ENCODE measurements around the gene TDRD6. TPM values are rescaled to one million over a fixed set of nuclear protein-coding genes. Genes with fewer than 3 reads are reported as not detected.

TDRD6 gene
- total RNA-seq, 6 experiments from 2014 or later = not detected

DNA sequence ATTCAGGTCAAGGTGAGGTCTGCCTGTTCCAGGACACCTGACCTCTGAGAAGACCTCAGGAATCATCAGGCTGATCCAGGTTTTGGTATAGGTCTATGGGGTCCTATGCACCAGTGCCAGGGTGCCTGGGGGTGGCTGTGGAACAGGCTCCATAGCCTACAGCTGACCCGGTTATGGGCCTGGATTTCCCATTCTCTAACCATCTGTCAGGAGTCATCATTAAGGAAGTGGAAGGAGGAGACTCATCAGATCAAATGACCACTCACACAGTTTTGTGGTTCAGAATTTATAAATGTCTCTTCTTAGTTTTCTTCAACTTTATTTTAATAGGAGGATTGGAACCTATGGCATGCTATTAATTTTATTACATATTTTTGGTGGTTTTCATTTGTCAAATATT, 32.7 kb downstream of the TDRD6 start:
- Mint-ChIP-seq H3K4me1 (ENCODE audit: low read depth) (no peaks in the 10 kb centered on the region), H3K4me3 (no peak overlapping the region), H3K36me3 (ENCODE audit: low read depth) (no peaks in the 10 kb centered on the region), H3K9me3 (peaks cover 18% of the 10 kb centered on the region; the same call in 1 of the 2 replicates), H3K27me3 (ENCODE audit: insufficient read depth) (peaks cover 2% of the 10 kb centered on the region; the same call in 1 of the 2 replicates), H3K27ac (no peak overlapping the region)
- no peak for DNase-seq
- no peak for TF ChIP-seq CTCF (IDR thresholded peaks at IDR 0.05)

DNA sequence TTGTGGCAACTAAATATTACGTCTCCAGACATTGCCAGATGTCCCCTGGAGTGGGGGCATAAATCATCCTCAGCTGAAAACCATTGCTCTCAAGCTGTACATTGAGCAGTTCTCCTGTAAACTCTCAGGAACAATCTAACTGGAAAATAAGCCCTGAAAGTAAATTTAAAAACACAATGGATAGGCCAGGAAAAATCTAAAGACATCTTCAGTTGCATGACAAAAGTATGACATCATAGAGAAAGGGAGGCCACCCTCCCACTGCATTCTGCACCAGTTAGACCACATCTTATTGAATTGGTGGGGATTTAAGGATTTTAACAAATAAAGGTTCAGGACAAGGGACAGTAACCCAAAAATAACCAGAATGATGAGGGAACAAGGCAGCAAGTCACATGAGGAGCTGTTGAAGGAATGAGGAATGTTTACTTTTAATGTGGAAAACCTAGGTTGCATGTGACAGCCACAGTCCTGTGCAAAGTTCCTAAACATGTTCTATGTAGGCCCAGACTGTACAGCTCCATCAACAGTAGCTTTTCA, 42.2 kb downstream of the TDRD6 start:
- H3K4me1 Mint-ChIP-seq (ENCODE audit: low read depth) = no peaks in the 10 kb centered on the region
- no peaks in the 10 kb centered on the region for H3K36me3 Mint-ChIP-seq (ENCODE audit: low read depth)
- DNase-seq = no peak
- TF ChIP-seq CTCF (IDR thresholded peaks at IDR 0.05) = no peak
- H3K27me3 Mint-ChIP-seq (ENCODE audit: insufficient read depth) = peaks cover 6% of the 10 kb centered on the region; the same call in 1 of the 2 replicates
- peaks cover 1% of the 10 kb centered on the region for H3K9me3 Mint-ChIP-seq
- H3K27ac Mint-ChIP-seq = no peak overlapping the region
- no peak overlapping the region for H3K4me3 Mint-ChIP-seq

- TF ChIP-seq CTCF (IDR thresholded peaks at IDR 0.05) = no peak
- no peaks in the 10 kb centered on the region for H3K4me1 Mint-ChIP-seq (ENCODE audit: low read depth)
- no peaks in the 10 kb centered on the region; the same call in 1 of the 2 replicates for H3K9me3 Mint-ChIP-seq
- H3K27ac Mint-ChIP-seq = no peak overlapping the region
- H3K27me3 Mint-ChIP-seq (ENCODE audit: insufficient read depth) = peaks cover 6% of the 10 kb centered on the region; the same call in 1 of the 2 replicates
- no peak for DNase-seq
- no peak overlapping the region for H3K4me3 Mint-ChIP-seq
- no peaks in the 10 kb centered on the region for H3K36me3 Mint-ChIP-seq (ENCODE audit: low read depth)
Observed at GRCh38 chr6:46730921-46731461, 43.3 kb downstream of the TDRD6 start.

- Mint-ChIP-seq H3K27ac (no peak overlapping the region), H3K36me3 (ENCODE audit: low read depth) (no peaks in the 10 kb centered on the region), H3K4me1 (ENCODE audit: low read depth) (no peaks in the 10 kb centered on the region), H3K9me3 (no peaks in the 10 kb centered on the region; the same call in none of the 2 replicates), H3K27me3 (ENCODE audit: insufficient read depth) (peaks cover 6% of the 10 kb centered on the region; the same call in 1 of the 2 replicates), H3K4me3 (no peak overlapping the region)
- TF ChIP-seq CTCF (IDR thresholded peaks at IDR 0.05) = no peak
- no peak for DNase-seq
Observed at GRCh38 chr6:46733341-46733801, 45.7 kb downstream of the TDRD6 start.

DNA sequence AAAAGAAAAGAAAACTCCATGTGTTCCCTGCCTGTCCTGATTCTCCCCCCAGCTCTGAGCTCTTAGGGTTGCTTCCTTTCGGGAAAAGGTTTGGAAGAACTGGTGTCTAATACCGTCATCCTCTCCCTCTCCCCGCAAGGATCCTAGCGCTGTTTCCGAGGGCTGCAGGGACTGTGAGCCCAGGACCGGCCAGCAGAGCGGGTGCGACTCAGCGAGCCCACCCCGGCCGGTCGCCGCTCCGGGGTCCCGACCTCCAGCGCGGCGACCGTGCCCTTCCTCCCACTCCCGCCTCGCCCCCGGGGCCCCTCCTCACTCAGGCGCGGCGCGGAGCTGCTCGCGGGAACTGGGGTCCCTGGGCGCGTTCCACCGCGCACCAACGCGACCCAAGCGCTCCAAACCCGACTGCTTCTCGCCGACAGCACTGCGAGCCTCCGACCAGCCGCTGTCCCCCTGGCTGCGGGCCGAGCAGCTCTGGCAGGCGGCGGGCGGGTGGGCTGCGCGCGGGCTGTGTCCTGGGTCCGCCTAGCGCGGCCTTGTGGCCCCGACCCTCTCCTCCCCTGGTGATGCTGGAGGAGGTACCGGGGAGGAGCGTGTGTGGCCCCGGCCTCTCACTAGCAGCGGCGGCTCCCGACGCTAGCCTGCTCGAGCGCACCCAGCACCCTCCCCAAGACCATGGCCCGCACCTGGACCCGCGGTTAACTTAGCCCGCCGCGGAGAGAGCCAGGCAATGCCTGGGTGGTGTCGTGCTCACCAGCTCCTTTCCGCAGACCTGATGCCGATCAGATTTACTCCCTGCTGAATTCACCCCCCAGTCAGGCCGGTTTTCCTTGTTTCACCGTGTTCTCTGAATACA, 47.4 kb downstream of the TDRD6 start, which contains the start of gene PLA2G7:
Gene PLA2G7, minus strand, starts transcription at position 509 of the 853 bp plus-strand sequence. CDS start 12,484 bp downstream, outside the sequence.
- H3K4me1 Mint-ChIP-seq (ENCODE audit: low read depth) = no peaks in the 10 kb centered on the region
- H3K9me3 Mint-ChIP-seq = no peaks in the 10 kb centered on the region; the same call in none of the 2 replicates
- no peak within 1 kb of the TSS for H3K27ac Mint-ChIP-seq
- TF ChIP-seq CTCF (IDR thresholded peaks at IDR 0.05) = no peak
- H3K36me3 Mint-ChIP-seq (ENCODE audit: low read depth) = no peaks in the 10 kb centered on the region
- H3K27me3 Mint-ChIP-seq (ENCODE audit: insufficient read depth) = peaks cover 6% of the 10 kb centered on the region; the same call in 1 of the 2 replicates
- no peak within 1 kb of the TSS for H3K4me3 Mint-ChIP-seq
- DNase-seq = no peak
